Endodermal cell (in vitro differentiated cells): ENCODE data around the gene LMTK3. TPM values are rescaled to one million over a fixed set of nuclear protein-coding genes. Genes with fewer than 3 reads are reported as not detected.

Source experiments
- DNase-seq: peaks from one replicate; pipeline ENCODE4 v3.0.0-alpha.2; 2017
- H3K27ac ChIP-seq: 2 replicates; pipeline ENCODE4 v1.5.1; 2013; ENCODE audit warnings: mild to moderate bottlenecking, low read depth, low read length, moderate library complexity
- H3K27me3 ChIP-seq: 2 replicates; pipeline ENCODE4 v1.6.1; 2013; ENCODE audit warnings: mild to moderate bottlenecking, low read length, moderate library complexity; ENCODE audit not compliant: insufficient read depth, control insufficient read depth, poor library complexity, severe bottlenecking
- H3K36me3 ChIP-seq: 2 replicates; pipeline ENCODE4 v1.7.0; 2013; ENCODE audit warnings: mild to moderate bottlenecking, low read length, moderate library complexity; ENCODE audit not compliant: control insufficient read depth, insufficient read depth
- H3K4me1 ChIP-seq: one replicate; pipeline ENCODE4 v1.7.0; 2013; ENCODE audit warnings: low read length; ENCODE audit not compliant: control insufficient read depth, insufficient read depth
- H3K4me3 ChIP-seq: 2 replicates; pipeline ENCODE4 v1.5.1; 2013; ENCODE audit warnings: mild to moderate bottlenecking, low read length, moderate library complexity
- H3K9ac ChIP-seq: 2 replicates; pipeline ENCODE4 v1.6.1; 2013; ENCODE audit warnings: mild to moderate bottlenecking, low read length, moderate library complexity; ENCODE audit not compliant: poor library complexity, severe bottlenecking; ENCODE audit errors: extremely low read depth
- H3K9me3 ChIP-seq: 2 replicates; pipeline ENCODE4 v1.6.1; 2013; ENCODE audit warnings: mild to moderate bottlenecking, low read length, moderate library complexity; ENCODE audit not compliant: control insufficient read depth
- H3K27ac Mint-ChIP-seq: 2 replicates; pipeline ENCODE4 v1.8.0; 2020; ENCODE audit warnings: mixed read lengths
- H3K27me3 Mint-ChIP-seq: 2 replicates; pipeline ENCODE4 v1.8.0; 2021; ENCODE audit warnings: mild to moderate bottlenecking, mixed read lengths; ENCODE audit not compliant: insufficient read depth
- H3K36me3 Mint-ChIP-seq: 2 replicates; pipeline ENCODE4 v1.8.0; 2020; ENCODE audit warnings: low read depth, mixed read lengths
- H3K4me1 Mint-ChIP-seq: 2 replicates; pipeline ENCODE4 v1.8.0; 2020; ENCODE audit warnings: mixed read lengths
- H3K4me3 Mint-ChIP-seq: 2 replicates; pipeline ENCODE4 v1.8.0; 2020; ENCODE audit warnings: mild to moderate bottlenecking, moderate library complexity, mixed read lengths
- H3K9me3 Mint-ChIP-seq: 2 replicates; pipeline ENCODE4 v1.8.0; 2020; ENCODE audit warnings: mild to moderate bottlenecking, mixed read lengths
- CTCF ChIP-seq: fragments of 200-600 bp; sonication (generic); conservative IDR thresholded peaks from 2 replicates; pipeline ENCODE4 v1.5.0; 2021; ENCODE audit warnings: antibody characterized with exemption, mild to moderate bottlenecking
- WGBS, 2 experiments: methylation state at CpG; one replicate each; pipeline versions ENCODE4 v1.1.5 to v1.1.7; 2013; ENCODE audit warnings: missing lambda C conversion rate in 2 of 2, mixed read lengths in 1 of 2; ENCODE audit not compliant: insufficient coverage in 1 of 2, insufficient read length in 1 of 2; 5-methylcytosine and 5-hydroxymethylcytosine counted together
- total RNA-seq, 2 donors: library from RNA; stranded (reverse); fragmentation: NEBNext Ultra II Directional in 1 of 2; extraction: Animal tissue kit (Norgen Biotek cat#: 25700) in 1 of 2; gene quantifications; 2 replicates in 1 of 2; 3 replicates in 1 of 2; pipeline ENCODE4 v1.2.1, GENCODE V29; 2021

Gene LMTK3
- total RNA-seq, 2 donors from 2014 or later, result 11.1 to 14.5 TPM

- Mint-ChIP-seq H3K4me3 (no peak overlapping the region), H3K4me1 (no peaks in the 10 kb centered on the region), H3K9me3 (no peaks in the 10 kb centered on the region), H3K27me3 (no peaks in the 10 kb centered on the region), H3K36me3 (no peaks in the 10 kb centered on the region), H3K27ac (no peak overlapping the region)
- no peak overlapping the region for H3K9ac ChIP-seq
- no peak overlapping the region for H3K4me3 ChIP-seq
- no peaks in the 10 kb centered on the region for H3K27me3 ChIP-seq
- no peak overlapping the region for H3K27ac ChIP-seq
- no peak for TF ChIP-seq CTCF
- H3K4me1 ChIP-seq, result no peaks in the 10 kb centered on the region
- no peak for DNase-seq
- H3K9me3 ChIP-seq, result no peaks in the 10 kb centered on the region
- no CpG with 5 or more reads among the region's 1 CpG for WGBS, 2 experiments
- H3K36me3 ChIP-seq, result no peaks in the 10 kb centered on the region
Measured at GRCh38 chr19:48547722-48548121, 36.1 kb upstream of the LMTK3 start.

GRCh38 chr19:48544856-48545750, 33.5 kb upstream of the LMTK3 start:
- H3K36me3 Mint-ChIP-seq, result no peaks in the 10 kb centered on the region
- H3K9me3 Mint-ChIP-seq, result no peaks in the 10 kb centered on the region
- H3K27me3 ChIP-seq, result no peaks in the 10 kb centered on the region
- no peak overlapping the region for H3K4me3 ChIP-seq
- no peaks in the 10 kb centered on the region for H3K36me3 ChIP-seq
- H3K4me1 ChIP-seq, result no peaks in the 10 kb centered on the region
- H3K4me1 Mint-ChIP-seq, result no peaks in the 10 kb centered on the region
- peak; percentile 85 for DNase-seq
- H3K9me3 ChIP-seq, result no peaks in the 10 kb centered on the region
- H3K27ac ChIP-seq, result no peak overlapping the region
- no peaks in the 10 kb centered on the region for H3K27me3 Mint-ChIP-seq
- WGBS, 2 experiments, result 71 to 80% methylated on average over 7 to 25 of the region's 25 CpGs
- no peak overlapping the region for H3K27ac Mint-ChIP-seq
- H3K9ac ChIP-seq, result no peak overlapping the region
- H3K4me3 Mint-ChIP-seq, result no peak overlapping the region
- no peak for TF ChIP-seq CTCF

GRCh38 chr19:48543121-48543710, 31.6 kb upstream of the LMTK3 start:
- Mint-ChIP-seq H3K4me3 (no peak overlapping the region), H3K27me3 (no peaks in the 10 kb centered on the region), H3K36me3 (no peaks in the 10 kb centered on the region), H3K27ac (no peak overlapping the region), H3K9me3 (no peaks in the 10 kb centered on the region), H3K4me1 (no peaks in the 10 kb centered on the region)
- Histone ChIP-seq H3K9ac (no peak overlapping the region), H3K27ac (no peak overlapping the region), H3K9me3 (no peaks in the 10 kb centered on the region), H3K36me3 (no peaks in the 10 kb centered on the region), H3K4me1 (no peaks in the 10 kb centered on the region), H3K27me3 (no peaks in the 10 kb centered on the region), H3K4me3 (no peak overlapping the region)
- WGBS, 2 experiments, result 75 to 90% methylated on average over 2 to 19 of the region's 19 CpGs
- DNase-seq, result peak; percentile 68
- TF ChIP-seq CTCF, result no peak
